Stimulated activated CD4-positive, alpha-beta T cell treated with anti-CD3 and anti-CD28 coated beads, Interleukin-4, amount 100 ng/mL, for 24 hours (primary cell): ENCODE measurements around the gene TMEM129.

ENCODE experiments used
- DNase-seq: peaks from one replicate; pipeline ENCODE4 v3.0.0-alpha.2; 2020

The TMEM129 gene

GRCh38 chr4:1721003-1721665 lies at the start of gene TMEM129, which contains the start of gene TACC3:
TMEM129 (minus strand) TSS chr4:1721323; CDS start chr4:1720837, 486 bp downstream.
TACC3 (plus strand) TSS chr4:1721521; CDS start chr4:1723422, 1,901 bp downstream.
- peak; percentile 95 for DNase-seq

GRCh38 chr4:1770791-1771231 lies 49.7 kb upstream of the TMEM129 start:
- DNase-seq, result no peak

GRCh38 chr4:1770245-1770644 lies 49.1 kb upstream of the TMEM129 start:
- no peak for DNase-seq

GRCh38 chr4:1769692-1770091 lies 48.6 kb upstream of the TMEM129 start:
- no peak for DNase-seq

GRCh38 chr4:1768367-1769034 lies 47.4 kb upstream of the TMEM129 start:
- DNase-seq, result no peak

- peak; percentile 16 for DNase-seq
These were observed 46.7 kb upstream of the TMEM129 start for GRCh38 chr4:1767770-1768366.

- no peak for DNase-seq
These were observed 46.1 kb upstream of the TMEM129 start for GRCh38 chr4:1767061-1767769.

- DNase-seq, result no peak
These were observed 45.3 kb upstream of the TMEM129 start for GRCh38 chr4:1766106-1767060.

- DNase-seq, result no peak
These were observed 44.4 kb upstream of the TMEM129 start for GRCh38 chr4:1765409-1766072.

- DNase-seq, result no peak
These were observed 43.5 kb upstream of the TMEM129 start for GRCh38 chr4:1764670-1765069.

- DNase-seq, result no peak
These were observed 42.5 kb upstream of the TMEM129 start for GRCh38 chr4:1763550-1764080.

- DNase-seq, result no peak
These were observed 42.0 kb upstream of the TMEM129 start for GRCh38 chr4:1763070-1763549.

- no peak for DNase-seq
These were observed 41.3 kb upstream of the TMEM129 start for GRCh38 chr4:1762264-1763010.

GRCh38 chr4:1761130-1761689 lies 40.1 kb upstream of the TMEM129 start:
- DNase-seq, result no peak

- DNase-seq, result no peak
These were observed 39.5 kb upstream of the TMEM129 start for GRCh38 chr4:1760521-1761071.

- no peak for DNase-seq
These were observed 38.7 kb upstream of the TMEM129 start for GRCh38 chr4:1759818-1760223.

GRCh38 chr4:1759170-1759817 lies 38.2 kb upstream of the TMEM129 start:
- no peak for DNase-seq

- no peak for DNase-seq
These were observed 37.4 kb upstream of the TMEM129 start for GRCh38 chr4:1758306-1759121.
